GM21526 (cell line): Measurements from ENCODE around the gene VANGL1.
A peak's percentile ranks its signal among the peaks of the same experiment; 100 is the strongest.

Experiments used
- ATAC-seq: cut with Tn5 transposase; IDR thresholded peaks from one replicate; pipeline ENCODE4 v1.9.1; 2021; ENCODE audit warnings: moderate library complexity; ENCODE audit not compliant: unreplicated experiment, low FRiP score

The VANGL1 gene

GRCh38 chr1:115643225-115643624 lies 1.5 kb downstream of the VANGL1 start:
- ATAC-seq = no peak

DNA sequence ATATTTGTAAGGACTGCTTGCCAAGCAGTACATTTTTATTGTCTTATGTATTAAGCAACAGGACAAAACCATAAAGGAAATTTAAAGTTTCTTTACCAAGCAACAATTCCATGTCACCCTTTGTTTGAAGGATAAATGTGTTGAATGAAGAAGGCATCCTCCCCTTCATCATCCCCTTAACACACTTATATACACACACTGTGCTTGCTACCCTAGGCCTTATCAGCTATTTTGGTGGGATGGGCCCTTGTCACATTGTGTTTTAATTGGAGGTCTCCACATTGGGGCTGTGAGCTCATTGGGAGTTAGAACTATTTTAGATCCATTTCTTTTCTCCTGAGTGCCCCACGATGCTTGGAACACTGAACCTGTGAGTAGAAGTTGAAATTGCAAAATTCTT lies 1.9 kb downstream of the VANGL1 start:
- no peak for ATAC-seq

DNA sequence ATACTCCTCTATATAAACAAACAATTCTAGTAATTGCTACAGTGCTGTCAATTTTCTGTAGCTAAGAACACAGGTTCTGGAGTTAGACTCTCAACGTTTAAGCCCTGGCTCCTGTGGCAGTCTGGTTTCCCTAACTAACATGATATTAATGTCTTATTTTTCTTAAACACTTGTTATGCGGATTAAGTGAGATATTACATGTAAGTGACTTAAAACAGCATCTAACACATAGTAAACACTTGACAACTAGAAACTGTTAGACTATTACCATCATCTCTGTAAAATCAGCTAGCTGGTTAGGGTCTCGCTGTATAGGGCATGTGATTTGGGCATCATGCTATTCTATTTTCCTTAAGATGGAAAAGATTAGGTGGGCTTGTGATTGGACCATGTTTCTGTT lies 2.3 kb downstream of the VANGL1 start:
- no peak for ATAC-seq

GRCh38 chr1:115647047-115647446 lies 5.3 kb downstream of the VANGL1 start:
- ATAC-seq = no peak

- no peak for ATAC-seq
Measured at GRCh38 chr1:115647507-115647906, 5.7 kb downstream of the VANGL1 start.

DNA sequence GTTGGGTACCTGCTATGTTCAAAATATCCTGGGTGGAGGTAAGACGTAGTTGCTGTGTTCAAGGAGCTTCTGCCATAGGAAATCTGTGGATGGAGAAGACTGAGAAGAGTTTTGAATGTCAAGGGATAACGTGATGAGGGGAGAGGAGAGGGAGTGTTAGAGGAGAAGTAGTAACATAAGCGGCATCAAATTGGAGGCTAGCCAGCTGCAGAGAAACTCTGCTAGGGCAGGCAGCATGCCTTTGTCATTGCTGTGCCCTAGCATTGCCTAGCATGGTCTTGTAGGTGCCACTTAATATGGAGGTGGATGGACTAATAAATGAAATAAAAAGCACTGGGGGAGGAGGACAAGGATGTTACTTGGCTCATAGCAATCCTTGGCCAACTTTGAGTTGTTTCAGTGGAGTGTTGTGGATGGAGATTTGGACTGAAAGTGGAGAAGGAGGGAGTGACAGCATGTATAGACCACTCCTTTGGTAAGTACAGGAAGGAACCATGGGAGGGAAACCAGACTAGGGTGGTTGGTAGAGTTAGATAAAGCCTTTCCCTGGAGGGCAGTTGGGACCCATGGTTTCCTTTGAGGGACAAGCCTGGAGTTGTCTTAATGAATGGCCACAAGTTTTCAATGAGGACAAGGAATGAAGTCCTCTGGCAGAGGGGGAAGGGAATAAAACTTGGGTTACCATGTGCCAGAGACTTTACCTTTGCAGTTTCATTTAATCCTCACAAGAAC lies 6.3 kb downstream of the VANGL1 start:
- ATAC-seq = no peak

GRCh38 chr1:115648717-115649691 lies 7.2 kb downstream of the VANGL1 start:
- peak; percentile 76 for ATAC-seq

DNA sequence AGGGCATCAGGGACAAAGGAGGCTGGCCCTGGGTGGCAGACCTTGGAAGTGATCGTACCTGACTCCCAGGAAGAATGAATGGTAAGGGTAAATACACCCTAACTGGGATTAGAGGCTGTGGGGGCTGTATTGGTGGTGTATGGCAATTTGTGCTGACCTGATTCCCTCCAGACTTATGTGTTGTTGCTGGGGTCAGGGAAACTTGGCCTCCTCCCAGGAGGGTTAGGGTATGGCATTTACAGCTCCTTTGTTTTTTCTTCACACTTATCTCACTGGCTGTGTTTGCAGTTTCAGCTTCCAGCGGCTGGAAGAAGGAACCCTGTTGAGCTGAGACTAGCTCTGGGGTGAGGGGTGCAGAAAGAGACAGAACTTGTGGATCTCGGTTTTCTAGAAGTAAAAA lies 8.2 kb downstream of the VANGL1 start:
- no peak for ATAC-seq

GRCh38 chr1:115650961-115651360 lies 9.2 kb downstream of the VANGL1 start:
- ATAC-seq = no peak

- ATAC-seq = no peak
Measured at GRCh38 chr1:115651391-115651790, 9.6 kb downstream of the VANGL1 start.

DNA sequence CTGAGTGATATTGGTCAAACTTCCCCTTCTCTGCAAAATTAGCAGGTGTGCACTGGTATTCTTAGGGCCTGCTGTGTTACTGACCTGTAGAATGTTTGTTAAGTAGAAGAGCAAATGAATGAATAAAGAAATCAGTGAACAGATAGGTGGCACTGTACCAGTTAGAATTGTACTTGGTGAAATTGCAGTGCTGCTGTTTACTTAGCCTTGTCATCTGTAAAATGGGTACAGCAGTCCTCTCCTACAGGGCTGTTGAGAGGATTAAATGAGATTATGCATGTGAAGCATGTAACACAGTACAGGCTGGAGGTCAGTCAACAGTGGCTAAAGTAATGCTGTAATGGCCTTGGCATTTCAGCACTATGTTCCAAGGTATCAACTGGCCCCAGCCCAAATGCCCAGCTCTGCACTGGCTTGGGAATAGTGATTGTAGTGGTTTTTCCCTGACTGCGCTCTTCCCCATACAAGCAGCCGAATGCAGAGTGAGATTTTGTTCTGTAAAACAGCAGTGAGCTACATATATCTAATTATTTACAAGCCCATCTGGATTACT lies 10.5 kb downstream of the VANGL1 start:
- no peak for ATAC-seq

- ATAC-seq = no peak
Measured at GRCh38 chr1:115654125-115654524, 12.4 kb downstream of the VANGL1 start.

DNA sequence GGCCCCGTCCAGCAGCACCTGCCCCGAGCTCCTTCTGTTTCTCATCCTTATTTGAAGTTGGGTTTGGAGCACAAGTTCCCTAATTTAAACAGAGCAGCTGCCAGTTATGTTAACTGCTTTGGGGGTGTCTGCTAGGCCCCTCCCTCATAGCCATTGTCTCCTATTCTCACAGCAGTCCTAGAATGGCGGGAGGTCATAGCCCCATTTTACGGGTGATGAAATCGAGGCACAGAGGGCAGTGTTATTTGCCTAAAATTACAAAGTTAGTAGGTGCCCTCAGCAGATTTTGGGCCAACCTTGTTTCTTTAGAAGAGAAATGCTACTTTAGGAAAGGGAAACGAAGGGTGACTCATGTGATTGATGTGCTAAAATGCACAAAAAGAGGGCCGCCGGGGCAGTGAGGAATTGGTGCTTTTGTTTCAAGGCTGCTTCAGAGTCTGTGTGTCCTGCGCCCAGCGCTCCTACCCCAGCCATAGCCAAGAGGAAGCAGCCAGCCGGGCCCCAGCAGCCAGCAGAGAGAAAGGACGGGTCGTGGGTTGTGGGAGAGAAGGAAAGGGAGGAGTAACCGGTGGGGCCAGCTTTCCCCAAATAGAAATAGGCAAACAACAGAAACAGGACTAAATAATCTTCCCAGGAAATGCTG lies 13.0 kb downstream of the VANGL1 start:
- no peak for ATAC-seq

DNA sequence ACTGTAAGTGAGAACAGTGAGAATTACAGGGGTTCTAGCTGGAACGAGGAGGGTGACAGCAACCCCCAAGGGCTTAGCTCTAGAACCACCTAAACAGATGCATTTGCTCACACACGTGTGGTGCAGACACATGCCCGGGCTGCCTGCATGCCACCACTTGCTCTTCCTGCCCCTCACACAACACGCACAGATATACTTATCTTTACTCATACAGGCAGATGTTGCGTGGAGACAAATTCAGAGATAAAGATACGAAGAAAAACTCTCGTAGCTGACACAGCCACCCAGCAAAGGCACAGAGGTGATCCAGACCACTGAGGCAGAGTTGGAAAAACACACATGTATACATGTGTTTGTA lies 13.5 kb downstream of the VANGL1 start:
- no peak for ATAC-seq

GRCh38 chr1:115655916-115656315 lies 14.1 kb downstream of the VANGL1 start:
- ATAC-seq = no peak

DNA sequence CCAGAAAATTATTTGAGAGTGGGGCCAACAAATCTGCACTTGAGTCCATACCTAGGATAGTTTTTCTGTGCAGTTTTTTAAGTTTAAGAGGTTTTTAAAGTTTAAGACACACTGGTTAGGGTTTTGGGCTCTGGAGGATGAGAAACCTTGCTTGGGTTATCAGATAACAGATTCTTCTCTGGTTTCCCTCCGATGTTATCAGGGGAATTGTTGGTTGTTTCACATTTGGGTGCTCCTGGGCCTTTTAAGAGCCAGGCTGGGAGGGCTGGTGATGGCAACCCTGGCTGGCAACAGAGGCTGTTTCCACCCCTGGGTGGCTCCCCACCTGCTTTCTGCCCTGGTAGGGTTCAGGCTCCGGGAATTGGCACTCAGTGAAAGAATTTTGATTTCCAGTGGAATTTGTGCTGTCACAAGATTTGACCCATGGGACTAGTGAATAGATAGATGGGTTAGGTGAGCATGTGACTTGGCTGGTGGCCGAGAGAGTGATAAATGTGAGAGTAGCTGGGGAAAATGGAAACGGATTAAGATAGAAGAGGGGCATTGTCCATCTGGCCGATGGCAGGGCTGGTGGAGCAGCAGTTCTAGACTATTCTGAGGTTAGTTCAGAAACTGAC lies 14.8 kb downstream of the VANGL1 start:
- ATAC-seq = no peak

GRCh38 chr1:115658646-115659045 lies 16.9 kb downstream of the VANGL1 start:
- no peak for ATAC-seq

- ATAC-seq = no peak
Measured at GRCh38 chr1:115660151-115660550, 18.4 kb downstream of the VANGL1 start.

GRCh38 chr1:115661157-115661556 lies 19.4 kb downstream of the VANGL1 start:
- ATAC-seq = no peak

DNA sequence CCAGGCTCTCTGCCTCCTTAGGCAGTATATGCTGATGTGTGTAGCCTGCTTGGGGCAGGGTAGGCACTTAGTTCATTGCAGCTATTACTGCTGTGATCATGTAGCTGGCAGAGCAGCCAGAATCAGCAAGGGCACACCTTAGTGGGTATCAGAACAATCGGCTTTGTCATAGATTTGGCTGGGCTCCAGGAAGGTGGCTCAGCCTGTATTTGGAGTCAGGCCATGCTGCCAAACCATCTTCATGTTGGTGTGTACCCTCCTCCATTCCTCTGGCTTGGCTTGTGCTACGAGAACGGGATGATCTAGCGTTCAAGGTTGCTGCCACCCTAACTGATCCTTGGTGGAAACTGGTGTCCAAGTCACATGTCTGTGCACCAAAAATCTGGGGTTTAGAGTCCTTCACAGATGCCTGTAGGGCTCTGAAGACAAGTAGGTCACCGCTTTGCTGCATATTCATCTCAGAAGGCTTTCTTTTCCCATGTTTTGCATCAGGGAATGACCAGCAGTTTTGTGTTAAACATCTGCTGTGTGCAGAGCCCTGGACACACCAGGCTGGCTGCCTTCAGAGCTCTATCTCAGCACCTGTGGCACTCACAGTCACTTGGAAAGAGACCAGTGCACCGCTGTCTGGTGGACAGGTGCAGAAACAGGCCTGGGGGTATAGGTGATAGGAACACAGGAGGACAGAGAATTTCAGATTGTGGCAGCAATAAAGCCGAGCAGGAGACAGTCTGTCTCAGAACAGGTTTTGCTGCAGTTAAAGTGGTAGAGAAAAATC lies 23.7 kb downstream of the VANGL1 start:
- no peak for ATAC-seq
